AG04450 (cell line): ENCODE data around the gene CPA1. TPM values are rescaled to one million over a fixed set of nuclear protein-coding genes. Genes with fewer than 3 reads are reported as not detected.

Experiments used
- CTCF ChIA-PET: fragments of 300-600, 350-600 bp; formaldehyde crosslinking; extraction: SDS; loops from one replicate; lab custom pipeline; 2022; ENCODE audit warnings: antibody characterized with exemption, inconsistent platforms; lab: Charles Lee
- POLR2A ChIA-PET: fragments of 350-600 bp; formaldehyde crosslinking; extraction: SDS; loops from one replicate; lab custom pipeline; 2021; ENCODE audit warnings: antibody characterized with exemption, inconsistent platforms; lab: Yijun Ruan, JAX
- DNase-seq: peaks from one replicate; pipeline ENCODE4 v3.0.0-alpha.2; 2011; ENCODE audit warnings: low read depth, low spot score
- H3K27ac ChIP-seq: one replicate; pipeline ENCODE4 v1.5.1; 2012; ENCODE audit warnings: low read depth, low read length, control low read depth
- H3K27me3 ChIP-seq: one replicate; pipeline ENCODE4 v1.6.0; 2012; ENCODE audit warnings: low read length; ENCODE audit not compliant: control insufficient read depth, insufficient read depth
- H3K4me3 ChIP-seq: 2 replicates; pipeline ENCODE4 v1.5.1; 2011; ENCODE audit warnings: mild to moderate bottlenecking, low read depth, low read length, control low read depth
- H3K9me3 ChIP-seq: 2 replicates; pipeline ENCODE4 v1.5.1; 2012; ENCODE audit warnings: low read length; ENCODE audit not compliant: control insufficient read depth, insufficient read depth
- CTCF ChIP-seq: IDR thresholded peaks from 2 replicates; pipeline ENCODE4 v1.5.1; 2011; ENCODE audit warnings: low read depth, low read length, control low read depth, inconsistent platforms
- polyA plus RNA-seq: library from polyadenylated mRNA; depleted of rRNA; stranded (reverse); fragments of >200 nt; gene quantifications from 2 replicates; pipeline ENCODE4 v1.2.3, GENCODE V29; 2011; rRNA removed

The CPA1 gene
- polyA plus RNA-seq, 1 experiment = 0.07 TPM

GRCh38 chr7:130436253-130436652 is 56.0 kb downstream of the CPA1 start:
- no peak for DNase-seq
- Histone ChIP-seq H3K27me3 (no peaks in the 10 kb centered on the region), H3K9me3 (no peaks in the 10 kb centered on the region; the same call in 1 of the 2 replicates), H3K4me3 (no peak overlapping the region), H3K27ac (no peak overlapping the region)
- TF ChIP-seq CTCF = no peak
- ChIA-PET CTCF (interaction anchor here (0.7 kb wide), 1 partner anchor 359 kb away, joined by 3 read pairs; no protein-coding TSS in a partner anchor), POLR2A (interaction anchor here (0.7 kb wide), 1 partner anchor 164 kb away, joined by 4 read pairs; no protein-coding TSS in a partner anchor)

Other genes starting within 250 kb of the CPA1 start
- gene TMEM209, start 175.1 kb upstream of the CPA1 start, polyA plus RNA-seq = 12.9 and 15.2 TPM in 2 replicates
- not detected in 2 replicates for gene SSMEM1, start 172.6 kb upstream of the CPA1 start, polyA plus RNA-seq
- 0.05 and 0.10 TPM in 2 replicates for gene CPA2, start 113.6 kb upstream of the CPA1 start, polyA plus RNA-seq
- 65.7 and 71.8 TPM in 2 replicates for gene CPA4, start 87.3 kb upstream of the CPA1 start, polyA plus RNA-seq
- gene CPA5, start 35.7 kb upstream of the CPA1 start, polyA plus RNA-seq = 0.14 and 0.16 TPM in 2 replicates
- 23.6 and 26.4 TPM in 2 replicates for gene CEP41, start 60.5 kb downstream of the CPA1 start, polyA plus RNA-seq
- 236 and 293 TPM in 2 replicates for gene MEST, start 111.6 kb downstream of the CPA1 start, polyA plus RNA-seq